SK-N-SH treated with all-trans-retinoic acid at 6 μM for 48 hours (cell line): ENCODE measurements around the gene PTCHD1.

Experiments
- CREB5 ChIP-seq: fragments of 250-450 bp; sonication (Bioruptor Pico); IDR thresholded peaks from 2 replicates; pipeline ENCODE4 v1.5.1; 2020; ENCODE audit warnings: low read depth, mild to moderate bottlenecking, moderate library complexity
- CSDC2 ChIP-seq: fragments of 250-450 bp; sonication (Bioruptor Pico); IDR thresholded peaks from 2 replicates; pipeline ENCODE4 v1.5.0; 2020; ENCODE audit warnings: mild to moderate bottlenecking, moderate library complexity
- CSRNP3 ChIP-seq: fragments of 250-450 bp; sonication (Bioruptor Pico); IDR thresholded peaks from 2 replicates; pipeline ENCODE4 v1.5.1; 2021; ENCODE audit warnings: mild to moderate bottlenecking, moderate library complexity
- ISL1 ChIP-seq: fragments of 250-450 bp; sonication (Bioruptor Pico); IDR thresholded peaks from 2 replicates; pipeline ENCODE4 v2.1.2; 2022; ENCODE audit warnings: mild to moderate bottlenecking, moderate library complexity
- PPARA ChIP-seq: fragments of 250-450 bp; sonication (Bioruptor Pico); IDR thresholded peaks from 2 replicates; pipeline ENCODE4 v1.5.0; 2020; ENCODE audit warnings: mild to moderate bottlenecking, borderline replicate concordance
- TCF4 ChIP-seq: fragments of 250-450 bp; sonication (Bioruptor Pico); IDR thresholded peaks from 2 replicates; pipeline ENCODE4 v1.8.0; 2021; ENCODE audit warnings: mild to moderate bottlenecking, moderate library complexity, borderline replicate concordance
- TOX ChIP-seq: fragments of 250-450 bp; sonication (Bioruptor Pico); IDR thresholded peaks from 2 replicates; pipeline ENCODE4 v1.8.0; 2021; ENCODE audit warnings: mild to moderate bottlenecking, moderate library complexity, borderline replicate concordance
- ZC3H10 ChIP-seq: fragments of 250-450 bp; sonication (Bioruptor Pico); IDR thresholded peaks from 2 replicates; pipeline ENCODE4 v1.5.1; 2021; ENCODE audit warnings: mild to moderate bottlenecking, moderate library complexity
- ZFP3 ChIP-seq: fragments of 250-450 bp; sonication (Bioruptor Pico); IDR thresholded peaks from 2 replicates; pipeline ENCODE4 v1.5.0; 2020; ENCODE audit warnings: mild to moderate bottlenecking, moderate library complexity
- ZNF565 ChIP-seq: fragments of 450-650 bp; formaldehyde crosslinking; conservative IDR thresholded peaks from 2 replicates; pipeline ENCODE4 v1.5.0; 2020; ENCODE audit warnings: low read depth, mild to moderate bottlenecking, moderate library complexity
- ZNF70 ChIP-seq: fragments of 450-650 bp; formaldehyde crosslinking; IDR thresholded peaks from 2 replicates; pipeline ENCODE4 v1.5.0; 2020; ENCODE audit warnings: mild to moderate bottlenecking, moderate library complexity
- TF ChIP-seq, protein P1 (sequence below): fragments of 250-450 bp; sonication (Bioruptor Pico); IDR thresholded peaks from 2 replicates; pipeline ENCODE4 v1.5.0; 2020; ENCODE audit warnings: mild to moderate bottlenecking, moderate library complexity
- TF ChIP-seq, protein P2 (sequence below): fragments of 250-450 bp; sonication (Bioruptor Pico); IDR thresholded peaks from 2 replicates; pipeline ENCODE4 v1.8.0; 2020; ENCODE audit warnings: mild to moderate bottlenecking, moderate library complexity, borderline replicate concordance

DNA sequence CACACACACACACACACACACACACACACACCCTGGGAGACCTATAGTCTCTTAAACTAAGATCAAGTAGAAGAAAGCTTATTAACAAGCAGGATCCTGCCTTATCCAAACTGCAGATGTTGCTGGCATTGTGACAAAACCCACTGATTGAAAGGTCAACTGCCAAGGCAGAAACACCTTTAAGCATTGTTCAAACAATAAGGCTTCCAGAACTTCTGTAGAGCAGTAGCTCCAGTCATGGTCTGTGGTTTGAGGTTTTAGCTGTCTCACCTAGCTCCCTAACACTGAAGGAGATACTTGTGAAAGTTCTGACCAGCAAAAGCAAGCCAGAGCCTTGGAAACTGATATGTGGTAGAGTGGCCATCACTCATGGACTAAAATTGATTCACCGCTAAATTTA, 59.8 kb downstream of the PTCHD1 start:
- TF ChIP-seq TCF4 (CRISPR knock-in tag) (no peak), ZFP3 (no peak), ZNF565 (CRISPR knock-in tag) (no peak), CSRNP3 (CRISPR knock-in tag) (no peak), ZC3H10 (no peak), PPARA (no peak), TOX (CRISPR knock-in tag) (no peak), ISL1 (CRISPR knock-in tag) (no peak), ZNF70 (CRISPR knock-in tag) (no peak), CSDC2 (no peak), CREB5 (no peak)
- TF ChIP-seq, protein P1, sequence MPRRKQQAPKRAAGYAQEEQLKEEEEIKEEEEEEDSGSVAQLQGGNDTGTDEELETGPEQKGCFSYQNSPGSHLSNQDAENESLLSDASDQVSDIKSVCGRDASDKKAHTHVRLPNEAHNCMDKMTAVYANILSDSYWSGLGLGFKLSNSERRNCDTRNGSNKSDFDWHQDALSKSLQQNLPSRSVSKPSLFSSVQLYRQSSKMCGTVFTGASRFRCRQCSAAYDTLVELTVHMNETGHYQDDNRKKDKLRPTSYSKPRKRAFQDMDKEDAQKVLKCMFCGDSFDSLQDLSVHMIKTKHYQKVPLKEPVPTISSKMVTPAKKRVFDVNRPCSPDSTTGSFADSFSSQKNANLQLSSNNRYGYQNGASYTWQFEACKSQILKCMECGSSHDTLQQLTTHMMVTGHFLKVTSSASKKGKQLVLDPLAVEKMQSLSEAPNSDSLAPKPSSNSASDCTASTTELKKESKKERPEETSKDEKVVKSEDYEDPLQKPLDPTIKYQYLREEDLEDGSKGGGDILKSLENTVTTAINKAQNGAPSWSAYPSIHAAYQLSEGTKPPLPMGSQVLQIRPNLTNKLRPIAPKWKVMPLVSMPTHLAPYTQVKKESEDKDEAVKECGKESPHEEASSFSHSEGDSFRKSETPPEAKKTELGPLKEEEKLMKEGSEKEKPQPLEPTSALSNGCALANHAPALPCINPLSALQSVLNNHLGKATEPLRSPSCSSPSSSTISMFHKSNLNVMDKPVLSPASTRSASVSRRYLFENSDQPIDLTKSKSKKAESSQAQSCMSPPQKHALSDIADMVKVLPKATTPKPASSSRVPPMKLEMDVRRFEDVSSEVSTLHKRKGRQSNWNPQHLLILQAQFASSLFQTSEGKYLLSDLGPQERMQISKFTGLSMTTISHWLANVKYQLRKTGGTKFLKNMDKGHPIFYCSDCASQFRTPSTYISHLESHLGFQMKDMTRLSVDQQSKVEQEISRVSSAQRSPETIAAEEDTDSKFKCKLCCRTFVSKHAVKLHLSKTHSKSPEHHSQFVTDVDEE (CRISPR knock-in tag), result no peak
- TF ChIP-seq, protein P2, sequence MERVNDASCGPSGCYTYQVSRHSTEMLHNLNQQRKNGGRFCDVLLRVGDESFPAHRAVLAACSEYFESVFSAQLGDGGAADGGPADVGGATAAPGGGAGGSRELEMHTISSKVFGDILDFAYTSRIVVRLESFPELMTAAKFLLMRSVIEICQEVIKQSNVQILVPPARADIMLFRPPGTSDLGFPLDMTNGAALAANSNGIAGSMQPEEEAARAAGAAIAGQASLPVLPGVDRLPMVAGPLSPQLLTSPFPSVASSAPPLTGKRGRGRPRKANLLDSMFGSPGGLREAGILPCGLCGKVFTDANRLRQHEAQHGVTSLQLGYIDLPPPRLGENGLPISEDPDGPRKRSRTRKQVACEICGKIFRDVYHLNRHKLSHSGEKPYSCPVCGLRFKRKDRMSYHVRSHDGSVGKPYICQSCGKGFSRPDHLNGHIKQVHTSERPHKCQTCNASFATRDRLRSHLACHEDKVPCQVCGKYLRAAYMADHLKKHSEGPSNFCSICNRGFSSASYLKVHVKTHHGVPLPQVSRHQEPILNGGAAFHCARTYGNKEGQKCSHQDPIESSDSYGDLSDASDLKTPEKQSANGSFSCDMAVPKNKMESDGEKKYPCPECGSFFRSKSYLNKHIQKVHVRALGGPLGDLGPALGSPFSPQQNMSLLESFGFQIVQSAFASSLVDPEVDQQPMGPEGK (CRISPR knock-in tag), result no peak
